ENCODE results near the gene SLC1A2.

The SLC1A2 gene

DNA sequence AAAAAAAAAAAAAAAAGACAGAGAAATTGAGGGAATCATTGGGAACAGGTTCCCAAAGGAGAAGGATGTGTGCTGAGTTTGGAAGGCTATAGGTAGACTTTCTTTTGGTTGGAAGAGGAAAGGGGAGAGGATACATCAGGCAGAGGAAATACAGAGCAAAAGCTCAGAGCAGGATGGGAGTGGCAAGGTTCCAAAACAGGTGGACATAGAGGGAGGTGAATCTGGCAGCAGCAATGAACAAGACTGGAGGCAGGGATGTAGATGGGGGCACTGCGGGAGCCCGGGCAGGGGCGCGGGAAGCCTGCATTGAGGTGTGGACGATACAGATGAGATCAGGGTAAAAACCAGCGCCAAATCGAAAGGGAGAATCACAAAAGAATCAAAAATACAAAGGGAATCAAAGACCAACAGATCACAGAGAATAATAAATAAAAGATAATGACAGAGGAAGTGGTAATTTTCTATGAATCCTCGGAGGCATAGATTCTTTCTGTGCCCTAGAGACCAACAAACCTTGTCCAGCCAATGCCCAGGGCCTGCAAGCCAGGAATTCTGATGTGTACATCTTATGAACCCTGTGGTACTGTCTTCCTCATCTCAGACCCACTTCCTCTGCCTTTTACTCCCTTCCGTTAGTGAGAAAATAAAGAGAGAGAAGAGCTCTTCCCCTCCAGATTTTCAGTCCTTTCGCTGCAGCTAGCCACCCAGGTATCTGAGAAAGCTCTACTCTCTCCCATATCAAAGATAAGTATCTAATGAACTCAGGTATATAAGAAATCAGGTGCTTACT is 70.3 kb downstream of the SLC1A2 start:
- DNase-seq, result peak in 1 of 3 experiments; percentile 5

- no peak for DNase-seq
Observed at GRCh38 chr11:35347921-35348331, 71.4 kb downstream of the SLC1A2 start.

- DNase-seq, result no peak
Observed at GRCh38 chr11:35347173-35347878, 72.0 kb downstream of the SLC1A2 start.

DNA sequence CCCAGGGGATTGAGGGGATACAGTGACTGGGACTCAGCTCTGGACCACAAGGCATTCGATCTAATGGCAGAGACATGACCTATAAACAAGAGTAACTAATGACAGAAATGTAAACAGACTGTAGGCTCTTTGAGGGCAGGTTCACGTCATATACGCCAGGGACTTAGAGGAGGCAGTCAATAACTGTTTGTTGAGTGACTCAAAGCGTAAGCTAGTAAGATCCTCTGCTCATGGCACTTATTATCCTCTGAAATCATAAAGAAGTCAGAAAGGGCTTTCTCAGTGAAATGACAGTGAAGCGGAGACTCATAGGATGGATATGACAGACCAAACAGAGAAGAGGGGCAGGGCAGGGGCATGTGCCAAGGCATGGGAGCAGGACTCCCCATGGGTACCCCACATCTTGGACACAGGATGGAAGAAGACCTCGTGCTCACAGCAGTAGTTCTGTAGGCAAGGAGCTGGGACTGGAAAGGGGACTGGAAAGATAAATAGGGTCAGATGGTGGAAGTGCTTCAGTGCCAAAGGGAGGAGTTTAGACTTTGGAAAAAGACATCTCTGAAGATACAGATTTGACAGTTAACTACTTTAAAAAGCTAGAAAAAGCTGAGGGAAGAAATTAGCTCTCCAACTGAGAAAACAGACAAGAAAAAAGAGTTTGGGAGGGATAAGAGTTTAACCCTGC is 72.7 kb downstream of the SLC1A2 start:
- no peak for DNase-seq

- DNase-seq, result peak in 1 of 3 experiments; percentile 36
Observed at GRCh38 chr11:35344681-35345574, 74.4 kb downstream of the SLC1A2 start.

DNA sequence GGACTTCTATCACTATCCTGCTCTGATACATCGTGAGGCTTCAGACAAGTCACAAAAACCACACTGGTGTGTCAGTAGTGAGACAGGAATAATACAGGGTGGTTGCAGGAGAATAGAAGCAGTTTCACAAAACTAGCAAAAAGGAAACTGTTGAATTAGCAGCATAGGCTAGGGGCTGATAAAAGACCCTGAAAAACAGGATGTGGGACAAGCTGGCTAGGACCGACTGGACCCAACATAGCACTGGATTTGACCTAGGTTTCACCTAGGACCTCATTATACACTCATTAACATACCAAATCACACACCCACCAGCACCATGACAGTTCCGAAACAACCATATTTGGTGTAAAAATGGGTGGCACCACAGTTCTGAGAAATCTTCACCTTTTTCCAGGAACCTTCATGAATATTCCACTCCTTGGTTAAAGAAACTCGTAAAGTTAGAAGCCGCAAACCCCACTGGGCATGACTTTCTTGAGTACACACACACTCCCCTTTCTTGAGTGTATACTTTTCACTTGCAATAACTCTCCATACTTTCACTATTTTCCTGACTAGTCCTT is 76.2 kb downstream of the SLC1A2 start:
- DNase-seq, result no peak

DNA sequence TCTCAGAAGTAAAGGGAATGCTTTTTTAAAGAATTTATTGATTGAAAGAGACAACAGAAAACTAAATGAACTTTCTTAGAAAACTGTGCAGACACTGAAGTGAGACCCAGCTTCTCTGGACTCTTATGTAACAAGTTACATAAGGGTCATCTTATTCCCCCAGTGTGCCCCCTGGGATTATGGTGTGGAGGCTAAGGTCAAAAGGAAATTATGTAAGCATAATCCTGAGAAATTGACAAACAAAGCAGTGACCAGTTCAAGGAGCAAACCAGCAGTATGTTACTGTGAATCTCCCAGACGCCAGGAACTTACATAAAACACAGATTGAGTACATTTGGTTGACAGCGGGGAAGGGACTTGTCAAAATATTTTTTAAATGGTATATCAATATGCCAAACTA is 78.6 kb downstream of the SLC1A2 start:
- no peak for DNase-seq

- no peak for DNase-seq
Observed at GRCh38 chr11:35340071-35340470, 79.3 kb downstream of the SLC1A2 start.

- DNase-seq, result no peak
Observed at GRCh38 chr11:35338921-35339320, 80.4 kb downstream of the SLC1A2 start.

GRCh38 chr11:35337914-35338305 is 81.4 kb downstream of the SLC1A2 start:
- no peak for DNase-seq

DNA sequence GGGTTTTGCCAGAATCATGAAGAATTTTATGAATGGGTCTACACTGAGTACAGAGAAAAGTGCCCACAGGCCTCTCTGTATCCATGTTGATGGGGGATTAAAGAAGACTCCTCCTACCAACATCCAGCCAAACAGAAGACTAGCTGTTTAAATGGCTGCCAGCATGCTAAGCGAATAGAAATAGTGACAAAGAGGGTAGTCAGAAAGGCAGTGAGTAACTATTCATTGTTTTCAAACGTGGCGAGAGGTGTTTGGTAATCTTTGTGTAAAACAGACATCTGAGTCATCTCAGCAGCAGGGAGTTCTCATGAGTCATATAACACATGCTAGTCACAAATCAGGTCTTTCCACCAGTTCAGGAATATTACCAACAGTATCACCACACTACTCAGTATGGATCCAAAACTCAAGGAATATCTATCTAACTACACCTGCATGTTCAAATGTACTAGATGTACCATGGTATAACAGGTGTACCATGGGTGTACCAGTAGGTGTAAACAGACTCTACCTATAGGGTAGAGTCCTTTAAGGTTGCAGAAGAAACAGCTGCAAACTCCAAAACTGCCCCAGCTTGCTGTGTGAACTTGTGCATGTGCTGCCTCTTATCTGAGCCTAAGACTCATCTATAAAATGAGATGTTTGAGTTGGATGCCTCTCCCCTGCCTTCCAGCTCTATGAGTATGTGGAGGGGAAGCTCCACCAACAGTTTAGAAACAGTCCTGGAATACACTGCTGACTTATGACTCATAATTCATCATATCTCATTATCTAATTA is 82.0 kb downstream of the SLC1A2 start:
- no peak for DNase-seq

DNA sequence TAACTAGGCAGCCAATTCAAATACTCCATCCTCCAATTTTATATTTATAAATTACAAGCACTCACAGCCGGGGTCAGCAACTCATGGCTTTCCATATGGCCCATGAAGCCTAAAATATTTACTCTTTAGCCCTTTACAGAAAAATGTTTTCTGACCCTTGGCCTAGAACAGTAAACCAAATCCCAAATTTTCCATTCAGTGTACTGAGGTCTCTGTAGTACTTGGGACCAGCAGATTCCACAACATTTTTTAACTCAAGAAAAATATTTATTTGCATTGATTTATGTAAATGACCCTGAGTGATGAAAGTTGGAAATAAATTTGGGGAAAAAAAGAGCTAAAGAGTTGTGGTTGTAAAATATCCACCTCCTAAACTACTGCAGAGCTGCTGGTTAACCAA is 82.6 kb downstream of the SLC1A2 start:
- DNase-seq, result no peak

DNA sequence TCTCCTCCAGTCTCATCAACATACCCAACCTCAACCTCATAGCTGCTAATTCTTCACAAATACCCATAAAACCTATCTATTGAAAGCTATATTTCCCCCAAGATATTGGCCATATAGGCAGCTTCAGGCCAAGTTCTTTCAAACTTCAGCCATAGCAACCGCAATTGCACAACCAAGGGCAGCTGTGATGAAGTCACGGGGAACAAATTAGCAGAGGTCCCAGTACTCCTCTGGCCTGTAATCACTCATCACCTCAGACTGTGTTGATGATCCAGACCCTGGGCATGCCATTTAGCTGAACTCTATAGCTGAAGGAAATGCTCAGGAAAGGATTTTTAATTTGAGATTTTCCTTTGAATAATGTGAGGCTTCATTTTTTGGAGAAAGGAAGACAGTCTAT is 84.1 kb downstream of the SLC1A2 start:
- DNase-seq, result no peak

DNA sequence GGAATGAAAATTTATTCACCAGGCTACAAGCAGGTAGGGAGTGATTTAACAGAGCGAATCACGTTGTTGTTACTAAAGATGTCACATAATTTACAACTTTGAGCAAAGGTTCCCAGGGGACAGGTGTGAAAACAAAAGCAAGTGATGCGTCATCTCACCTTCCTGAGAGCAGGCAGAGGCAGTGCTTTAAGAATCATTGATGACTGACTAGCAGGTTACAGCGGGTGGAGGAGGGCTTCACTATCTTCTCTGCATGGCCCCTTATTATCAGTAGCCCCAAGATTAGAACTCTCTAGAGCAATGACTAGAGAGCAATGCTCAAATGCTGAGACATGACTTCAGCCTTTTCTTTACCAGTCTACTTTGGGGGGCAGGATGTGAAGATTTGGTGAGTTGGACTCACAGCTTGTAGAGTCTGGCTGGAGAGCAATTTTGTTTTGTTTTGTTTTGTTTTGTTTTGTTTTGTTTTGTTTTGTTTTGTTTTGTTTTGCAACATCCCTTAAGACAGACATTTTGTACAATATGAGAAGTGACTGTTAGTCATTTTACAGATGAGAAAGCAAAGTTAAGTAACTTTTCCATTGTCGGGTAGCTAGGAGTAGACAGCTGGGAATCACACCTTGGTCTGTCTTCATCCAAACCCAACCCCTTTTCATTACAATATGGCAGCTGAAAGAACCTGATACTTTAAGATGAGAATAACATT is 84.8 kb downstream of the SLC1A2 start:
- DNase-seq, result peak; percentile 24 to 65 (median 64)

- no peak for DNase-seq
Observed at GRCh38 chr11:35332524-35332923, 86.8 kb downstream of the SLC1A2 start.

GRCh38 chr11:35330931-35331330 is 88.4 kb downstream of the SLC1A2 start:
- no peak for DNase-seq

GRCh38 chr11:35330156-35330889 is 89.0 kb downstream of the SLC1A2 start:
- no peak for DNase-seq

DNA sequence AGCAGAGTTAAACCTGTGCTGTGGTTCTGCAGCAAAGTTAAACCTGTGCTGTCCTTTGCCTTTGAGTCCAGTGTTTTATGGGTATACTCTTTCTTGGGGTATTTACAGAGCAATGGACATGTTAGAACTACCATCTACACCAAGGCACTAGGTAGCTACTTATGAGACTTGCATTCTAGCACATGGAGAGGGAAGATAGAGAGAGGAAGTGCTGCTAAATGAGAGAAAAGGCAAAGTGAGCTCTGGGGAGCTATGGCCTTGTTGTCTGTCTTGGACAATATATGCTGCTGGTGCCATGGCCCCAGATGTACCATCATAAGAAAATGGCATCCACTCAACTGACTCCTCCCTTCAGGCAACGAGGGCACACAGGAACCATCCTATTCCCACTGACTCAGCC is 91.5 kb downstream of the SLC1A2 start:
- DNase-seq, result no peak

DNA sequence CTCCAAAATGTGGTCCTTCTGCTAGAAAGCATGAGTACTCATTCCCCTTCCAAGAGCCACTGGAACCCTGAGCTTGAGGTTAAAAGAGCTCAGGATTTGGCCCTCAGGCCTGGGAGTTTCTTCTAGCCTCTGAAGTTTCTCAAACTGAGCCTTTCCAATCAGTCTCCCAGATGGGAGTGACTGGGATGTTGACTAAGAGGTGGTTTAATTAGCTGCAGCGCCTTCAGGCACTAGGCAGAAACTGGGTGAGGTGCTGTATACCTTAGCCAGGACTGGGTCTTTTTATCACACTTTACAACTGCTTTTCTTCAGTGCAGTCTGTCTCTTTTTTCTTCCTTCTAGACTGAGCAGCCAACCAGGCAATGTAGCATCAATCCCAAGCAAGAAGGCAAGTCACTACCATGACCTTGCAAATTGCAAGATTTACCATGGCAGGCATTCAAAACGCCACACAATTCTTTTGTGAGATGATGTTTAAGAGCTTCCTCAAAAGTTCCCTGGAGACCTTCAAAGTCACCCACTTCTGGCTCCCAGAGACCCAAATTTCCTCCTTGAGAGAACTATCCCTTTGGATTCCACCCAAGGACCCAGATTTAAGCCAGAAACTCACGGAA is 93.0 kb downstream of the SLC1A2 start:
- DNase-seq, result no peak

DNA sequence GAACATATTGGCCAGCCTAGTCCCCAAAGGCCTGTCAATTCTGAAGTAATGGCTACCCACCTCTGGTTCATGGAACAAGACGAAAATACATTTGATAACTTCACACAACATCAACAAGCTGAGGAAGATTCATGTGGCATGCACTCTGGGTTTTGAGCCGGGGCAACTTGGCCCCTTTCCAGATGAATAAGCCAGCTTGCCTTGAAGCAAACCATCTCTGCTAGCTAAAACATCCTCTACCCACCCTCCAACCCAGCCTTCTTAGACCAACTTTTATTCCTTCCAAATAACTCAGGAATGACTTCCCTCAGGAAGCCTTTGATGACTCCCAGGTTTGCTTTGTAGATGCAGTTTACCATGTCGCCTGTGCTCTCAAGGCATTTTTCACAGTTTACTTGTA is 94.4 kb downstream of the SLC1A2 start:
- no peak for DNase-seq

Data from NCI-H1417 (cell line).